ENCODE measurements around the gene ACKR3.

The ACKR3 gene

DNA sequence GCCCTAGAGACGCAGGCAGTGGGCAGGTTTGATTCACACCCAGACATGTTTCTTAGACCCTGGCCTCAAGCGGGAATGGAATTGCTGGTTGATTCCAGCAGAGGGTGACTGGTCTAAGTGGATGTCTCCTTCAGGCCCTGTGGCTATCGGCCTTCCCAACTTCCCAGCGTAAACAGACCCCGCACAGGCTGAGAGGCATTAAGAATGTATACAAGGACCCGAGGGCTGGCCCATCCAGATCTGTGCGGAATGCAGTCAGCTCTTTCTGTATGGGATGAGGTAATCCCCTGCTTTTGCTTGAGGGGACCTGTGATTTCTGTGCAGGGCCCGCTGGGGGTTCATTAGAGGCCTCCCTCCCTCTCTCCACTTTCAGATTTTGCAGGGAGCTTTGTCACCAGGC is 6.5 kb downstream of the ACKR3 start:
- in situ Hi-C loops (cut with MboI; ENCODE audit: low pct_unique_long_range_greater_than_20kb, low sequenced_read_pairs, unreplicated experiment), result no loop called here

DNA sequence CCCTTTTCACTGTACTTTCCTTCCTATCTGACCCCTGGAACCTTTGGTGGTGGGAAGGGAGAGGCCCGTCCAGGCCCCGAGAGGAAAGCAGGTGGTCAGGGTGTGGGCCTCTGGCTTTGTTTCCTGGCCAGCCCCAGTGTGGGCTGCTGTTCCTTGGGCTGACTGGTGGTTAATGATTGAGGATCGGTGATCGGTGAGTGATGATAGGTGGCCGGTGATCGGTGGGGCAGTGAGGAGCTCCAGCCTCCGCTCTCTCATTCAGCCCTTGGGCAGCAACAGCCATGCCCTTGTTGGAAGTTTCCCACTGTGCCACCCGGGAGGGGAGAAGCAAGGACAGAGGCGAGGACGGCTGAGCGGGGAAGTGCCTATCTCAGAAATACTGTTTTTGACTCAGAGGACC is 7.3 kb downstream of the ACKR3 start:
- TF ChIP-seq, protein P1, sequence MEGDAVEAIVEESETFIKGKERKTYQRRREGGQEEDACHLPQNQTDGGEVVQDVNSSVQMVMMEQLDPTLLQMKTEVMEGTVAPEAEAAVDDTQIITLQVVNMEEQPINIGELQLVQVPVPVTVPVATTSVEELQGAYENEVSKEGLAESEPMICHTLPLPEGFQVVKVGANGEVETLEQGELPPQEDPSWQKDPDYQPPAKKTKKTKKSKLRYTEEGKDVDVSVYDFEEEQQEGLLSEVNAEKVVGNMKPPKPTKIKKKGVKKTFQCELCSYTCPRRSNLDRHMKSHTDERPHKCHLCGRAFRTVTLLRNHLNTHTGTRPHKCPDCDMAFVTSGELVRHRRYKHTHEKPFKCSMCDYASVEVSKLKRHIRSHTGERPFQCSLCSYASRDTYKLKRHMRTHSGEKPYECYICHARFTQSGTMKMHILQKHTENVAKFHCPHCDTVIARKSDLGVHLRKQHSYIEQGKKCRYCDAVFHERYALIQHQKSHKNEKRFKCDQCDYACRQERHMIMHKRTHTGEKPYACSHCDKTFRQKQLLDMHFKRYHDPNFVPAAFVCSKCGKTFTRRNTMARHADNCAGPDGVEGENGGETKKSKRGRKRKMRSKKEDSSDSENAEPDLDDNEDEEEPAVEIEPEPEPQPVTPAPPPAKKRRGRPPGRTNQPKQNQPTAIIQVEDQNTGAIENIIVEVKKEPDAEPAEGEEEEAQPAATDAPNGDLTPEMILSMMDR (IDR thresholded peaks at IDR 0.05; ENCODE audit: extremely low read depth, insufficient read depth, missing control alignments), result no peak
- DNase-seq (ENCODE audit: low spot score), result no peak

More for the DNA sequence above, 6.5 kb downstream of the ACKR3 start:
- TF ChIP-seq, protein P1 (IDR thresholded peaks at IDR 0.05; ENCODE audit: extremely low read depth, insufficient read depth, missing control alignments), result no peak
- DNase-seq (ENCODE audit: low spot score), result no peak

DNA sequence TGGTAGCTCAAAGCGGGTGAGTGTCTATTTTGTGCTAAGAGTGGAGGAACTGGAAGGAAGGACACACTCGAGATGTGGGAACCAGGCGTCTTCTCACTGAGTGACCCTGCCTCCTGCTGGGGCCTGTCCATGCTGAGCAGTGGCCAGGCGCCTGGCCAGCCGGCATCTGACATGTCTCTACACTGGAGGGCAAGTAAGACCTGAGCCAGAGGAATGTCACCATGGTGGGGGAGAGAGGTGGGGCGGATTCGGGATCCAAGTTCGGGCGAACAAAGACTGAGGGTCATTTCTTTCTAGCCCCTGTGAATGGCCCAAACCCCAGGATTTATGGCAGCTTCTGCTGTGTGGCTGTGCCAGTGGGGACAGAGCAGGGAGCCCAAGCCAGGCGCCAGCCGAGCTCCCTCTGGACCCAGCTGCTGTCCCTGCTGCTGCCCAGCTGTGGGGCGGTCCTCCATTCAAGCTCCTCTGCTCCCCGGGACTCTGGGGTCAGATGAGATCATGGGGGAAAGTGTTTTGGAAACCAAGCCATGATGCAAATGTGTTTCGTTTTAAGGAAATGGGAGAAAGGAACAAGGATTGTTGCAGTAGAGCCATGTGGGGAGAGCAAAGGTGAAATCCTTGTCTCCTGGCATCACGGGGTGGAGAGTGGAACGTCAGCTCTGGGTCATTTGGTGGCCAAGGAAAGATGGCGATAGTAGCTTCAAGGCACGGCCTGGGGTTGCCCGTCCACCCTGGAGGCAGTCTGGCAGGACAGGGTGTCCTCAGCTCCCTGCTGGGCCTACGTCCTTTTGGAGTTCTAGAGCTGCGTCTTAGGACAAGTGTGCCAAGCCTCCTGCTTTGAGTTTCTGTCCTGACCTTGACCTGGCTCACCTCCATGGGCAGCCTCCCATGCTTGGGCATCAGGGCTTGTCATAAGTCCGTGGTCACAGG is 8.1 kb downstream of the ACKR3 start:
- TF ChIP-seq, protein P1 (IDR thresholded peaks at IDR 0.05; ENCODE audit: extremely low read depth, insufficient read depth, missing control alignments), result no peak
- DNase-seq (ENCODE audit: low spot score), result no peak
- in situ Hi-C loops (cut with MboI; ENCODE audit: low pct_unique_long_range_greater_than_20kb, low sequenced_read_pairs, unreplicated experiment), result no loop called here

More for the DNA sequence above, 7.3 kb downstream of the ACKR3 start:
- in situ Hi-C loops (cut with MboI; ENCODE audit: low pct_unique_long_range_greater_than_20kb, low sequenced_read_pairs, unreplicated experiment), result no loop called here

DNA sequence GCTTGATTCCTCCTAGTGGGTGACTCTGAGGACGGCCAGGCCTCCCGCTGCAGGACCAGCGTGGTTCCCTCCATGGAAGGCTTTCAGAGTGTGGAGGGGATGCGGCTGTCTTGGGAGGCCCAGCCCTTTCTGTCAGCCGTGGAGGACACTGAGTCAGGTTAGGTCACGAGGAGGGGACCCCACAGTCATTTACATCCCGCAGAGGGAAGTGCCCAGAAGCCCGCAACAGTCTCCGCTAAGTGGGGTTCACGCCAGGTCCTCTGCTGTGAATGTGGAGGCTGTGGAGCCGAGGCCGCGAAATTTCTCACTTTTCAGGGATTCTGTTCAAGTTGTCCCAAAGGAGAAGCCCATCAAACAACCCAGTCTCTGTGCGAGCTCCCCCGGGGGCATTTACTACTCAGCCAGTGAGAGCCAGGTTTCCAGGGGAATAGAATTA is 8.8 kb downstream of the ACKR3 start:
- in situ Hi-C loops (cut with MboI; ENCODE audit: low pct_unique_long_range_greater_than_20kb, low sequenced_read_pairs, unreplicated experiment), result no loop called here
- TF ChIP-seq, protein P1 (IDR thresholded peaks at IDR 0.05; ENCODE audit: extremely low read depth, insufficient read depth, missing control alignments), result no peak
- DNase-seq (ENCODE audit: low spot score), result no peak

DNA sequence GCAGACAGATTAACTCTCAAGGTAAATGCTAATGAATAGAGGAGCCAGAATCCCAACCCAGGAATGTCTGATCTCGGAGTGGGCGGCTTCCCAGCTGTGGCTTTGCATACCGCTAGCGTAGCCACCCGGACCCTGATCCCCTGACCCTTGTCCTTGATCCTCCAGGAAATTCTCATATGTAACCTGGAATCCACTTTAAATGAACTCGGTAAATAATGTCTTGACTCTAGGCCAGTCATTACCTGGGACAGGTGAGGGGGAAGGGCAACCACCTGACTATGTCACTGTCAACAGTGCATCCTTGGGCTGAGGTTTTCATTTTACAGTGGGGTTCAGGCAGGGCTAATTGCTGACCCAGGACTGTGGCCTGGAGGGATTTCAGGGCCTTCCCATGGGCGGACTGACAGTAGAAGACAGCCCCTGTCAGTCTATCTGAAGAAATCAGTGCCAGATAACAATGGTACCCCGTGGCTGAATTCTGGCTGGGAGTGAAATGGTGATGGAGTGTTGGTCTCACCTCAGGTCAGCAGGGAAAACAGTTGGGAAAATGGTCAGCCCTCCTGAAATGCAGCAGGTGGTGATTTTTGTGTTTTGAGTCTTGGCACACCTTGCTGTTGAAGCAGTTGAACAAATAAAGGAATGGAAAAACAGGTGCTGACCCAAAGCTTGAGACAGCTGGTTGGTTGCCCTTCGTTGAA is 9.6 kb downstream of the ACKR3 start:
- TF ChIP-seq, protein P1 (IDR thresholded peaks at IDR 0.05; ENCODE audit: extremely low read depth, insufficient read depth, missing control alignments), result no peak
- DNase-seq (ENCODE audit: low spot score), result no peak
- in situ Hi-C loops (cut with MboI; ENCODE audit: low pct_unique_long_range_greater_than_20kb, low sequenced_read_pairs, unreplicated experiment), result no loop called here

DNA sequence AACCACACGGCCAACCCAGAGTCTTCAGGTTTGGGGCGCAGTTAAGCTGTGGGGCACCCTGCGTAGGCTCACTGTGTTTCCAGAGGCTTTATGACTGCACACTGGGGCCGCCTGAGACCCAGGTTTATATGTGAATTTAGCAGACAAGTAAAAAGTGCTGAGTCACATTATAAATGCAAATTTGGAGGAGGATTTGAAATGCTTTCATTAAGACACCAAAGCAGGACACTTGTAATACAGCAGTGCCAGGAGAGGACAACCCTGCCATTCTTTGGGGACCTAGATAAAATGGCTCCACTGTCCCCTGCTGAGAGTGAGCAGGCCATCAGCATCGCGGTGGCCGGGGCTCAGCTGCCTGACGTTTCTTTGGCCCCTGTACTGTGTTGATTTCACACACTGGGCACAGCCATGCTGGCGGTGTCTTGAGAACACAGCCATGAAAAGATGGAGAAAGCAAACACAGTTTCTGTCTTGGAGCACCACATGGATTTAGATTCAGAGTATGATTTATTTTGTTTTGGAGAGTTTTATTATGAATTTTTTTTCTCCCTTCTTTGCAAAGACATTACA is 10.2 kb downstream of the ACKR3 start:
- TF ChIP-seq, protein P1 (IDR thresholded peaks at IDR 0.05; ENCODE audit: extremely low read depth, insufficient read depth, missing control alignments), result no peak
- no peak for DNase-seq (ENCODE audit: low spot score)
- in situ Hi-C loops (cut with MboI; ENCODE audit: low pct_unique_long_range_greater_than_20kb, low sequenced_read_pairs, unreplicated experiment), result no loop called here

Measured in GM13977 (cell line).